Hepatocyte (in vitro differentiated cells): ENCODE data around the gene COL28A1. TPM values are rescaled to one million over a fixed set of nuclear protein-coding genes. Genes with fewer than 3 reads are reported as not detected.

Source experiments
- DNase-seq: peaks from one replicate; pipeline ENCODE4 v3.0.0-alpha.2; 2016; ENCODE audit warnings: low spot score
- H2AFZ ChIP-seq: fragments of 200-600 bp; sonication (generic); 2 replicates; pipeline ENCODE4 v1.6.0; 2016; ENCODE audit warnings: antibody characterized with exemption, mild to moderate bottlenecking
- H3K27ac ChIP-seq: fragments of 200-600 bp; sonication (generic); 2 replicates; pipeline ENCODE4 v1.5.1; 2016; ENCODE audit warnings: mild to moderate bottlenecking
- H3K27me3 ChIP-seq: fragments of 200-600 bp; sonication (generic); 2 replicates; pipeline ENCODE4 v1.6.1; 2016
- H3K36me3 ChIP-seq: fragments of 200-600 bp; sonication (generic); replicated peaks from 2 replicates; pipeline ENCODE4 v1.5.1; 2016; ENCODE audit warnings: low read depth; ENCODE audit not compliant: insufficient read depth
- H3K4me1 ChIP-seq: fragments of 200-600 bp; sonication (generic); 2 replicates; pipeline ENCODE4 v1.5.1; 2016; ENCODE audit warnings: mild to moderate bottlenecking, moderate library complexity; ENCODE audit not compliant: insufficient read depth
- H3K4me2 ChIP-seq: fragments of 200-600 bp; sonication (generic); 2 replicates; pipeline ENCODE4 v1.6.0; 2016
- H3K4me3 ChIP-seq: fragments of 200-600 bp; sonication (generic); 2 replicates; pipeline ENCODE4 v1.5.1; 2016; ENCODE audit warnings: mild to moderate bottlenecking
- H3K79me2 ChIP-seq: fragments of 200-600 bp; sonication (generic); 2 replicates; pipeline ENCODE4 v1.6.0; 2017; ENCODE audit warnings: mild to moderate bottlenecking
- H3K9me2 ChIP-seq: fragments of 200-600 bp; sonication (generic); replicated peaks from 2 replicates; pipeline ENCODE4 v1.6.0; 2017; ENCODE audit warnings: mild to moderate bottlenecking; ENCODE audit not compliant: insufficient read depth
- H3K9me3 ChIP-seq: fragments of 200-600 bp; sonication (generic); 2 replicates; pipeline ENCODE4 v1.5.1; 2016; ENCODE audit warnings: low read depth, mild to moderate bottlenecking
- H4K20me1 ChIP-seq: fragments of 200-600 bp; sonication (generic); 2 replicates; pipeline ENCODE4 v1.6.0; 2016; ENCODE audit warnings: mild to moderate bottlenecking; ENCODE audit not compliant: insufficient read depth, poor library complexity, severe bottlenecking
- EZH2 ChIP-seq: fragments of 200-600 bp; sonication (generic); IDR thresholded peaks from 2 replicates; pipeline ENCODE4 v1.6.1; 2016; ENCODE audit warnings: antibody characterized with exemption, mild to moderate bottlenecking, borderline replicate concordance
- EZH2phosphoT487 ChIP-seq: fragments of 200-600 bp; sonication (generic); IDR thresholded peaks from one replicate; pipeline ENCODE4 v1.6.1; 2018; ENCODE audit warnings: antibody characterized with exemption, mild to moderate bottlenecking, low read depth, moderate library complexity; ENCODE audit not compliant: unreplicated experiment, severe bottlenecking
- WGBS: methylation state at CpG from one replicate; pipeline ENCODE4 v1.1.6; 2016; ENCODE audit warnings: low lambda C conversion rate; ENCODE audit errors: missing lambda C conversion rate; 5-methylcytosine and 5-hydroxymethylcytosine counted together
- polyA plus RNA-seq: library from polyadenylated mRNA; unstranded; fragments of >200 nt; fragmentation: Nextera tagmentation; extraction: Ambion mirVana; gene quantifications from 2 replicates; pipeline ENCODE4 v1.2.1, GENCODE V29; 2016
- total RNA-seq: library from RNA; depleted of rRNA; stranded (reverse); fragments of >200 nt; gene quantifications from 2 replicates; pipeline ENCODE4 v1.2.3, GENCODE V29; 2014
- TF ChIP-seq, protein P1 (sequence below): fragments of 200-600 bp; sonication (generic); IDR thresholded peaks from 2 replicates; pipeline ENCODE4 v1.5.1; 2016; ENCODE audit warnings: antibody characterized with exemption, mild to moderate bottlenecking; ENCODE audit not compliant: poor library complexity

The COL28A1 gene
- total and polyA plus RNA-seq, 2 experiments from 2014 or later, result 0.28 to 0.47 TPM

- WGBS, result 61% methylated on average over 10 of the region's 10 CpGs
- TF ChIP-seq EZH2phosphoT487 (no peak), EZH2 (no peak)
- TF ChIP-seq, protein P1, sequence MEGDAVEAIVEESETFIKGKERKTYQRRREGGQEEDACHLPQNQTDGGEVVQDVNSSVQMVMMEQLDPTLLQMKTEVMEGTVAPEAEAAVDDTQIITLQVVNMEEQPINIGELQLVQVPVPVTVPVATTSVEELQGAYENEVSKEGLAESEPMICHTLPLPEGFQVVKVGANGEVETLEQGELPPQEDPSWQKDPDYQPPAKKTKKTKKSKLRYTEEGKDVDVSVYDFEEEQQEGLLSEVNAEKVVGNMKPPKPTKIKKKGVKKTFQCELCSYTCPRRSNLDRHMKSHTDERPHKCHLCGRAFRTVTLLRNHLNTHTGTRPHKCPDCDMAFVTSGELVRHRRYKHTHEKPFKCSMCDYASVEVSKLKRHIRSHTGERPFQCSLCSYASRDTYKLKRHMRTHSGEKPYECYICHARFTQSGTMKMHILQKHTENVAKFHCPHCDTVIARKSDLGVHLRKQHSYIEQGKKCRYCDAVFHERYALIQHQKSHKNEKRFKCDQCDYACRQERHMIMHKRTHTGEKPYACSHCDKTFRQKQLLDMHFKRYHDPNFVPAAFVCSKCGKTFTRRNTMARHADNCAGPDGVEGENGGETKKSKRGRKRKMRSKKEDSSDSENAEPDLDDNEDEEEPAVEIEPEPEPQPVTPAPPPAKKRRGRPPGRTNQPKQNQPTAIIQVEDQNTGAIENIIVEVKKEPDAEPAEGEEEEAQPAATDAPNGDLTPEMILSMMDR, result no peak
- no peak overlapping the region for H2AFZ ChIP-seq
Measured at GRCh38 chr7:7581531-7582179, 46.0 kb upstream of the COL28A1 start.

DNA sequence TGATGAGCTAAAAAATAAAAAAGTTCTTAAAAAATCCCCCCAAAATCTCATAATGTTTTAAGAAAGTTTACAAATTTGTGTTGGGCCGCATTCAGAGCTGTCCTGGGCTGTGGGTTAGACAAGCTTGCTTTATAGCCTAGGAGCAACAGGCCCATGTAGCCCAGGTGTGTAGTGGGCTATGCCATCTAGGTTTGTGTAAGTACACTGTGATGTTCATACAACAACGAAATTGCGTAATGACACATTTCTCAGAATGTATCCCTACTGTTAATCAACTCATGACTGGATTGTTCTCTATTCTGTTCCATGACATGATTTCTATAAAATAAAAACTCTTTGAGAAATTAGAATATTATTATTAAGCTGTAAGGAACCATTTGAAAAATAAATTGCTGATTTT is 44.0 kb upstream of the COL28A1 start:
- DNase-seq, result no peak
- Histone ChIP-seq H3K4me2 (no peak overlapping the region), H3K9me2 (no peaks in the 10 kb centered on the region), H3K9me3 (no peaks in the 10 kb centered on the region), H3K27me3 (no peaks in the 10 kb centered on the region), H3K4me1 (no peaks in the 10 kb centered on the region), H3K27ac (no peak overlapping the region), H4K20me1 (no peaks in the 10 kb centered on the region), H3K36me3 (no peaks in the 10 kb centered on the region), H3K79me2 (peaks cover 2% of the 10 kb centered on the region), H3K4me3 (no peak overlapping the region), H2AFZ (no peak overlapping the region)
- 100% methylated on average over 3 of the region's 3 CpGs for WGBS
- TF ChIP-seq EZH2phosphoT487 (no peak), EZH2 (no peak)
- TF ChIP-seq, protein P1, result no peak

More at GRCh38 chr7:7581531-7582179, 46.0 kb upstream of the COL28A1 start:
- Histone ChIP-seq H3K9me3 (no peaks in the 10 kb centered on the region), H3K79me2 (peaks cover 2% of the 10 kb centered on the region), H3K27me3 (no peaks in the 10 kb centered on the region), H4K20me1 (no peaks in the 10 kb centered on the region), H3K4me1 (no peaks in the 10 kb centered on the region), H3K4me2 (peak overlapping the region; percentile 43), H3K36me3 (no peaks in the 10 kb centered on the region), H3K27ac (peak overlapping the region; percentile 14), H3K9me2 (no peaks in the 10 kb centered on the region), H3K4me3 (no peak overlapping the region)
- DNase-seq, result peak; percentile 9

DNA sequence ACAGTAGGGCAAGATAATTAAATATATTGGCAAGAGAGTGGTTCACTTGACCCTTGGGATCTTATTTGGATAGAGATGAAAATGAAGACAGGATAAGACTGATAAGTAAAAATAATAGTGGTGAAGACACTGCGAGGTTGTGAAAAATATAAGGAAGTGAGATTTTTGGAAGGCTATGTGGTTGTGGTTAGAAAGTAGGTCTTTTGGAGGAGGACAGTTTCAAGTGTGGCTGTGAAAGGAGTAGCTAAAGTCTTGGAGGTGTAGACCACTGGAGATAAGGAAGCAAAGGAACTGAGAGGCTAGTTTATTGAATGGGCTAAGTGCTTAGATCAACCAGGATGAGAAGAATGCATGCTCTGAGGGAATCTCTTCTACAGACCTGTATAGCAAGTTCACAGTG is 42.2 kb upstream of the COL28A1 start:
- Histone ChIP-seq H3K27me3 (no peaks in the 10 kb centered on the region), H3K4me1 (no peaks in the 10 kb centered on the region), H3K4me2 (no peak overlapping the region), H2AFZ (no peak overlapping the region), H3K9me2 (no peaks in the 10 kb centered on the region), H3K4me3 (no peak overlapping the region), H3K27ac (no peak overlapping the region), H3K36me3 (no peaks in the 10 kb centered on the region), H3K79me2 (peaks cover 16% of the 10 kb centered on the region), H3K9me3 (no peaks in the 10 kb centered on the region), H4K20me1 (no peaks in the 10 kb centered on the region)
- DNase-seq, result no peak
- WGBS, result 96% methylated on average over 1 of the region's 1 CpG
- TF ChIP-seq EZH2 (no peak), EZH2phosphoT487 (no peak)
- TF ChIP-seq, protein P1, result no peak
